ENCODE results near the gene WNT2B.

The WNT2B gene

GRCh38 chr1:112530832-112531231 lies 22.1 kb downstream of the WNT2B start:
- no peak for DNase-seq

GRCh38 chr1:112532064-112532463 lies 23.3 kb downstream of the WNT2B start:
- no peak for DNase-seq

- DNase-seq = no peak
Measured at GRCh38 chr1:112533029-112533428, 24.3 kb downstream of the WNT2B start.

- DNase-seq = no peak
Measured at GRCh38 chr1:112536561-112536960, 27.8 kb downstream of the WNT2B start.

GRCh38 chr1:112537456-112537855 lies 28.7 kb downstream of the WNT2B start:
- DNase-seq = no peak

GRCh38 chr1:112538883-112539282 lies 30.1 kb downstream of the WNT2B start:
- DNase-seq = no peak

GRCh38 chr1:112540226-112540794 lies 31.5 kb downstream of the WNT2B start:
- no peak for DNase-seq

- DNase-seq = no peak
Measured at GRCh38 chr1:112541299-112541698, 32.5 kb downstream of the WNT2B start.

GRCh38 chr1:112542206-112542973 lies 33.6 kb downstream of the WNT2B start:
- no peak for DNase-seq

- no peak for DNase-seq
Measured at GRCh38 chr1:112544011-112544688, 35.4 kb downstream of the WNT2B start.

- DNase-seq = no peak
Measured at GRCh38 chr1:112544751-112545150, 36.0 kb downstream of the WNT2B start.

- DNase-seq = no peak
Measured at GRCh38 chr1:112546076-112546475, 37.3 kb downstream of the WNT2B start.

- DNase-seq = no peak
Measured at GRCh38 chr1:112548547-112548946, 39.8 kb downstream of the WNT2B start.

- DNase-seq = no peak
Measured at GRCh38 chr1:112549590-112549989, 40.8 kb downstream of the WNT2B start.

GRCh38 chr1:112554411-112554810 lies 45.6 kb downstream of the WNT2B start:
- no peak for DNase-seq

GRCh38 chr1:112557385-112557784 lies 48.6 kb downstream of the WNT2B start:
- no peak for DNase-seq

GRCh38 chr1:112558634-112559033 lies 49.9 kb downstream of the WNT2B start:
- no peak for DNase-seq

- no peak for DNase-seq
Measured at GRCh38 chr1:112563341-112563740, 54.6 kb downstream of the WNT2B start.

- DNase-seq = no peak
Measured at GRCh38 chr1:112564081-112564480, 55.3 kb downstream of the WNT2B start.

GRCh38 chr1:112565800-112566199 lies 57.0 kb downstream of the WNT2B start:
- DNase-seq = no peak

- no peak for DNase-seq
Measured at GRCh38 chr1:112575154-112575804, 66.5 kb downstream of the WNT2B start.

GRCh38 chr1:112576240-112576639 lies 67.5 kb downstream of the WNT2B start:
- no peak for DNase-seq

Data from NCI-H774 (cell line).